Peyer's patch (tissue), 4 donors: ENCODE results near the gene ITPKB.

ENCODE experiments used
- POLR2A ChIP-seq, 2 donors: fragments of 450-650 bp; IDR thresholded peaks; one replicate each; pipeline ENCODE4 v1.5.1; 2017; ENCODE audit warnings: antibody characterized with exemption in 2 of 2, mild to moderate bottlenecking in 2 of 2, moderate library complexity in 2 of 2
- TF ChIP-seq, protein P1 (sequence below), 6 experiments: fragments of 450-650 bp in 4 of 6; fragments of 200-600 bp in 2 of 6; sonication (generic) in 1 of 6; IDR thresholded peaks; one replicate each; pipeline ENCODE4 v1.5.1; 2017 to 2019; ENCODE audit warnings: antibody characterized with exemption in 6 of 6, mild to moderate bottlenecking in 3 of 6, moderate library complexity in 1 of 6

- no peak for TF ChIP-seq POLR2A (IDR thresholded peaks at IDR 0.05)
- TF ChIP-seq, protein P1, sequence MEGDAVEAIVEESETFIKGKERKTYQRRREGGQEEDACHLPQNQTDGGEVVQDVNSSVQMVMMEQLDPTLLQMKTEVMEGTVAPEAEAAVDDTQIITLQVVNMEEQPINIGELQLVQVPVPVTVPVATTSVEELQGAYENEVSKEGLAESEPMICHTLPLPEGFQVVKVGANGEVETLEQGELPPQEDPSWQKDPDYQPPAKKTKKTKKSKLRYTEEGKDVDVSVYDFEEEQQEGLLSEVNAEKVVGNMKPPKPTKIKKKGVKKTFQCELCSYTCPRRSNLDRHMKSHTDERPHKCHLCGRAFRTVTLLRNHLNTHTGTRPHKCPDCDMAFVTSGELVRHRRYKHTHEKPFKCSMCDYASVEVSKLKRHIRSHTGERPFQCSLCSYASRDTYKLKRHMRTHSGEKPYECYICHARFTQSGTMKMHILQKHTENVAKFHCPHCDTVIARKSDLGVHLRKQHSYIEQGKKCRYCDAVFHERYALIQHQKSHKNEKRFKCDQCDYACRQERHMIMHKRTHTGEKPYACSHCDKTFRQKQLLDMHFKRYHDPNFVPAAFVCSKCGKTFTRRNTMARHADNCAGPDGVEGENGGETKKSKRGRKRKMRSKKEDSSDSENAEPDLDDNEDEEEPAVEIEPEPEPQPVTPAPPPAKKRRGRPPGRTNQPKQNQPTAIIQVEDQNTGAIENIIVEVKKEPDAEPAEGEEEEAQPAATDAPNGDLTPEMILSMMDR (IDR thresholded peaks at IDR 0.05): no peak
These were observed 48.6 kb downstream of the ITPKB start for GRCh38 chr1:226690460-226690982.
